Measurements from ENCODE around the gene UPK1A.

Gene UPK1A

DNA sequence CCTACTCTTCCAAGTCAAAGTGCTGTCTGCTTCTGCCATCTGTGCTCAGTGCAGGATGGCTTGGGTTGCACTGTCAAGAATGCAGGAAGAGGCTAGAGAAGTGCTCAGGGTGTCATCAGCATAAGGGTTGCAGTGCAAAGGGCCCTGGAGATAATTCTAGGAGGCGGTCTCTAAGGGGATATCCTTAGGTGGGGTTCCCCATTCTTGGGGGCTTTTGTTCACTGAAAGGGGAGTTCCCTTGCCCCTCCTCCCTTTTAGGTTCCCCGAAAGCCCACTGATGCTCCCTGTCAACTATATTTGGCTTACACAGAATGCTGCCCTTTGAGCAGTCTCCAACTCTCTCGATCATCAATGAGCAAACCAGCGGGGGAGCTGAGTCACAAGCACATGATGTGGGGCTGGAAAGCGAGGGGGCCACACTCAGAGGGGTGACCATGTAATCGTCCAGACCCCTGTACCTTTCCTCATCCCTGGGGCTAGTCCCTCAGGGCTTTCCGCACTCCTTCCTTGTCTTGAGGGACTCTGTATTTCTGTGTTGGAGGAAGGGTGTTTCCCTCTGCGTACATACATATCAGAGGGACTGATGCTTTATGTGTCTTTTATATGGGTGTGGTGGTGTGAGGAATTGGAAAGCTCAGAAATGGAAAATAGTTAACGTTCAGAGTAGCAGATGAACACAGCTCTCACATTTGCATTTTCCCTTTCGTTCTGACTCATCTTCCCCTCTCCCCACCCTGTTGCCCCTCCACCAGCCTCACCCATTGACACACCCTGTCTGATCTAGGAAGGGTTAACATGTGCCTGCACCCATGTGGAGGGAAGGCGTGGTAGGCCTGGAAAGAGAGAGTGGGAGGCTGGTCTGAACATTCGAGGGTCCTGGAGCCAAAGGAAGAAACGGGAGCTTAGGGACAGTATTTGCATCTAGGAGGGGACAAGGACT lies 44.7 kb downstream of the UPK1A start:
- no peak for DNase-seq (ENCODE audit: low read depth, low spot score)
- H3K4me3 ChIP-seq (ENCODE audit: low read depth, low read length) = no peak overlapping the region
- TF ChIP-seq, protein P1, sequence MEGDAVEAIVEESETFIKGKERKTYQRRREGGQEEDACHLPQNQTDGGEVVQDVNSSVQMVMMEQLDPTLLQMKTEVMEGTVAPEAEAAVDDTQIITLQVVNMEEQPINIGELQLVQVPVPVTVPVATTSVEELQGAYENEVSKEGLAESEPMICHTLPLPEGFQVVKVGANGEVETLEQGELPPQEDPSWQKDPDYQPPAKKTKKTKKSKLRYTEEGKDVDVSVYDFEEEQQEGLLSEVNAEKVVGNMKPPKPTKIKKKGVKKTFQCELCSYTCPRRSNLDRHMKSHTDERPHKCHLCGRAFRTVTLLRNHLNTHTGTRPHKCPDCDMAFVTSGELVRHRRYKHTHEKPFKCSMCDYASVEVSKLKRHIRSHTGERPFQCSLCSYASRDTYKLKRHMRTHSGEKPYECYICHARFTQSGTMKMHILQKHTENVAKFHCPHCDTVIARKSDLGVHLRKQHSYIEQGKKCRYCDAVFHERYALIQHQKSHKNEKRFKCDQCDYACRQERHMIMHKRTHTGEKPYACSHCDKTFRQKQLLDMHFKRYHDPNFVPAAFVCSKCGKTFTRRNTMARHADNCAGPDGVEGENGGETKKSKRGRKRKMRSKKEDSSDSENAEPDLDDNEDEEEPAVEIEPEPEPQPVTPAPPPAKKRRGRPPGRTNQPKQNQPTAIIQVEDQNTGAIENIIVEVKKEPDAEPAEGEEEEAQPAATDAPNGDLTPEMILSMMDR (IDR thresholded peaks at IDR 0.05; ENCODE audit: low read depth, low read length) = no peak
- in situ Hi-C loops (cut with HindIII; ENCODE audit: low sequenced_read_pairs) = no loop called here

DNA sequence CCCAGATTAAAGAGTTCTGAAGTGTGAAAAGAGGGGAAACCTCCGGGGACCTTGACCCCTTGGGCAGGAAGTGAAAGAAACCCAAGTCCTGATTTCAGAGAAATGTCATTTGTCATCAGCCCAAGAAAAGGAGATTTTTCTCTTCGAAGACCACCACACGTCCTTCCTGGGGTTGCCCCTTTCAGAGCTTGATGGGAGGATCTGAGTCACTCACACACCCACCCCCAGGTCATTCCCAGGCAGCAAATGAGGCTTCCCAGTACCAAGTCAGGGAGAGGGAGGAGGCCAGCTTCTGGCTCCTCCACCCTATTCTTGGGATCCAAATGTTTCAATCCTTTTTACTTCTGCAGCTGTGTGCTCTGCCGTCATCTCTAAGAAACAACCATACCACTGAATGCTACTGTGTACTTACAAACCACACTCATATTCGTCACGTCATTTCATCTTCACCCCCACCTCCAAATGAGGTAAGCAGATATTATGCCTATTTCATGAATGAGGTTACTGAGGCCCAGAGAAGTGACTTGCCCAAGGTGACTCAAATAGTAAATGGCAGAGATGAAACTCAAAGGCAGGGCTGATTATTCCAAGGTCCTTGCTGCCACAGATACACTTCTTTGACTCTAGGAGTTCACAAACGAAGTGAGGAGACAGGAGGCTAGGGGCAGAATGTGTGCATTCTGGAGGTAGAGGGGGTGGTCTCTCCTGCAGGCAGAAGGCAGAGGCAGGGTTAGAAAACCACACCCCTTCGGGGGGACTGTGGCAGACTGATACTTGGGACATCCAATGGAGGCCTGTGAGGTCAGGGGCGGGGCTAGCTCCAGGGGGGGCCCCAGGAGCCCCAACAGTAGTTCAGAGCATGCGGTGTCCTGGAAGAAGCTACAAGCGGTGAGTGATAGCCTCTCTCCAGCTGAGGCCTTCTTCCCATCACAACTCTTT lies 46.5 kb downstream of the UPK1A start:
- TF ChIP-seq, protein P1 (IDR thresholded peaks at IDR 0.05; ENCODE audit: low read depth, low read length) = no peak
- no peak overlapping the region for H3K4me3 ChIP-seq (ENCODE audit: low read depth, low read length)
- in situ Hi-C loops (cut with HindIII; ENCODE audit: low sequenced_read_pairs) = no loop called here
- no peak for DNase-seq (ENCODE audit: low read depth, low spot score)

DNA sequence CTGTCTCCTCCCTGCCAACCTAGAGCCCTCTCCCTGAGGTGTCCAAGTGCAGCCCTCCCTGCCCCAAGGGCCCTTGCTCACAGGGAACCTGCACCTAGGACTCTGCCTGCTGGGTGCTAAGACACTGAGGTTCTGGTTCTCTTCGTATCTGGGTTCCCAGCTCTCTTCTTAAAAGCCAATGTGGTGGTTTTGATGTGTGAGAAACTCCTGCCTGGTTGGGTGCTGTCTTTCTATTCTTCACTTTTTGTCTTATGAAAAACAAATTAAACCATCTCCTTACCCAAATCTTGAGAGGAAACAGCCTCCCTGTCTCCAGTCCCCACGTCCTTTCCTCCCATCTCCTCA lies 47.2 kb downstream of the UPK1A start:
- in situ Hi-C loops (cut with HindIII; ENCODE audit: low sequenced_read_pairs) = no loop called here
- TF ChIP-seq, protein P1 (IDR thresholded peaks at IDR 0.05; ENCODE audit: low read depth, low read length) = no peak
- H3K4me3 ChIP-seq (ENCODE audit: low read depth, low read length) = no peak overlapping the region
- no peak for DNase-seq (ENCODE audit: low read depth, low spot score)

DNA sequence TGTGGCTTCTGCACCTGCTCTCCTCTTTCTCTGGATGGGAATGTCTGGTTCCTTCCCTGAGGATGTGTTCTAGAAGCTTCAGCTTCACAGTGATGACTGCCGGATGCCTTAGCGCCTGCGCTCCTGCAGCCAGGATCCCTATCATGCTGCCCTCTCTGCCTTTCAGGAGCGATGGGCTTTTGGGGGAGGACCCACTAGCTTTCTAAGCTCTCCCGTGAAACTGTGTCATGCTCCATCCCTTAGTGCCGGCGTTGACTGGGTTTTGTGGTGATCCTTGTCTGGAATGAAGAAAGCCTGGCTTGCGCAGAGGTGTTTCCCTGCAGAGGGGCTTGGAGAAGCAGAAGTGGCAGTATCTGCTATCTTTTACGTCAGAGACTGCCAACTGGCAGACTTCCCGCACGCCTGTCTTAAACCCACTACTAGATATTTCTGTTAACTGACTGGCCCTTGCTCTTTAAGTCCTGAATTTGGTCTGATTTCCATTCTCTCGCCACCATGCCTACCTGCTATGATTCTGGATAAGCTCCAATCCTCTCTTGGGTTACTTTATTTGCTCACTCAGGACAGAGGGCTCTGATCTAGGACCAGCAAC lies 47.7 kb downstream of the UPK1A start:
- in situ Hi-C loops (cut with HindIII; ENCODE audit: low sequenced_read_pairs) = no loop called here
- H3K4me3 ChIP-seq (ENCODE audit: low read depth, low read length) = no peak overlapping the region
- TF ChIP-seq, protein P1 (IDR thresholded peaks at IDR 0.05; ENCODE audit: low read depth, low read length) = no peak
- no peak for DNase-seq (ENCODE audit: low read depth, low spot score)

DNA sequence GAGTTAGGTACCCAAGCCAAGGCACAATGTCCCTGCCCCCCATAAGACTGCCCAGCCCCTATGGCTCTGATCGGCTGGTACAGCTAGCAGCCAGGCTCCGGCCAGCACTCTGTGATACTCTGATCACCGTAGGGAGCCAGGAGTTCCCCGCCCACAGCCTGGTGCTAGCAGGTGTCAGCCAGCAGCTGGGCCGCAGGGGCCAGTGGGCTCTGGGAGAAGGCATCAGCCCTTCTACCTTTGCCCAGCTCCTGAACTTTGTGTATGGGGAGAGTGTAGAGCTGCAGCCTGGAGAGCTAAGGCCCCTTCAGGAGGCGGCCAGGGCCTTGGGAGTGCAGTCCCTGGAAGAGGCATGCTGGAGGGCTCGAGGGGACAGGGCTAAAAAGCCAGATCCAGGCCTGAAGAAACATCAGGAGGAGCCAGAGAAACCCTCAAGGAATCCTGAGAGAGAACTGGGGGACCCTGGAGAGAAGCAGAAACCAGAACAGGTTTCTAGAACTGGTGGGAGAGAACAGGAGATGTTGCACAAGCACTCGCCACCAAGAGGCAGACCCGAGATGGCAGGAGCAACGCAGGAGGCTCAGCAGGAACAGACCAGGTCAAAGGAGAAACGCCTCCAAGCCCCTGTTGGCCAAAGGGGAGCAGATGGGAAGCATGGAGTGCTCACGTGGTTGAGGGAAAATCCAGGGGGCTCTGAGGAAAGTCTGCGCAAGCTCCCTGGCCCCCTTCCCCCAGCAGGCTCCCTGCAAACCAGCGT lies 48.5 kb downstream of the UPK1A start:
- TF ChIP-seq, protein P1 (IDR thresholded peaks at IDR 0.05; ENCODE audit: low read depth, low read length) = no peak
- in situ Hi-C loops (cut with HindIII; ENCODE audit: low sequenced_read_pairs) = no loop called here
- no peak overlapping the region for H3K4me3 ChIP-seq (ENCODE audit: low read depth, low read length)
- no peak for DNase-seq (ENCODE audit: low read depth, low spot score)
